Mesenchymal stem cell (in vitro differentiated cells and primary cell): Measurements from ENCODE around the gene NLRP9. TPM values are rescaled to one million over a fixed set of nuclear protein-coding genes. Genes with fewer than 3 reads are reported as not detected.

Source experiments
- small RNA-seq: library from polyadenylated mRNA; stranded (forward); fragments of <200 nt; extraction: miRNeasy Mini kit (QIAGEN cat#:217004); gene quantifications from one replicate; pipeline ENCODE3, GENCODE V24; 2013; ENCODE audit warnings: low read depth

Gene NLRP9

Small RNAs within 50 kb of the gene (small RNA-seq; reads per million reads assigned to genes)
- not detected for gene AC010525.2
